ENCODE measurements around the gene OR9G1. TPM values are rescaled to one million over a fixed set of nuclear protein-coding genes. Genes with fewer than 3 reads are reported as not detected.

OR9G1 gene
- total RNA-seq, 1 experiment from 2014 or later: not detected

Other genes starting within 250 kb of the OR9G1 start
- gene OR5M3, start 225.7 kb upstream of the OR9G1 start, total RNA-seq (2014; rRNA removed; shearing (Covaris generic)): not detected in 2 replicates
- not detected in 2 replicates for gene OR5M8, start 207.7 kb upstream of the OR9G1 start, total RNA-seq (2014; rRNA removed; shearing (Covaris generic))
- gene OR5M11, start 155.8 kb upstream of the OR9G1 start, total RNA-seq (2014; rRNA removed; shearing (Covaris generic)): not detected in 2 replicates
- gene OR5M10, start 121.4 kb upstream of the OR9G1 start, total RNA-seq (2014; rRNA removed; shearing (Covaris generic)): not detected in 2 replicates
- gene OR5M1, start 84.2 kb upstream of the OR9G1 start, total RNA-seq (2014; rRNA removed; shearing (Covaris generic)): not detected in 2 replicates
- gene OR5AP2, start 56.7 kb upstream of the OR9G1 start, total RNA-seq (2014; rRNA removed; shearing (Covaris generic)): not detected in 2 replicates
- gene OR5AR1, start 35.4 kb upstream of the OR9G1 start, total RNA-seq (2014; rRNA removed; shearing (Covaris generic)): not detected in 2 replicates
- gene OR9G4, start 49.6 kb downstream of the OR9G1 start, total RNA-seq (2014; rRNA removed; shearing (Covaris generic)): not detected in 2 replicates